BJ (cell line): ENCODE data around the gene CFAP43. TPM values are rescaled to one million over a fixed set of nuclear protein-coding genes. Genes with fewer than 3 reads are reported as not detected.

Source experiments
- CTCF ChIA-PET: fragments of 350-600 bp; formaldehyde crosslinking; extraction: SDS; loops from one replicate; lab custom pipeline; 2021; ENCODE audit warnings: antibody characterized with exemption, inconsistent platforms; lab: Yijun Ruan, JAX
- POLR2A ChIA-PET: fragments of 300-600 bp; sonication (Branson Sonifier 250); formaldehyde crosslinking; extraction: SDS; loops from one replicate; lab custom pipeline; 2021; ENCODE audit warnings: antibody characterized with exemption; lab: Charles Lee
- DNase-seq: peaks from one replicate; pipeline ENCODE4 v3.0.0-alpha.2; 2011; ENCODE audit warnings: low read depth
- H3K27me3 ChIP-seq: 2 replicates; pipeline ENCODE4 v1.6.0; 2011; ENCODE audit warnings: low read length; ENCODE audit not compliant: control insufficient read depth, insufficient read depth
- H3K36me3 ChIP-seq: 2 replicates; pipeline ENCODE4 v1.5.1; 2011; ENCODE audit warnings: low read length; ENCODE audit not compliant: control insufficient read depth, insufficient read depth
- H3K4me3 ChIP-seq: 2 replicates; pipeline ENCODE4 v1.5.1; 2011; ENCODE audit warnings: low read depth, mild to moderate bottlenecking, control low read depth, low read length
- CTCF ChIP-seq: IDR thresholded peaks from 2 replicates; pipeline ENCODE4 v1.5.1; 2011; ENCODE audit warnings: low read depth, mild to moderate bottlenecking, control low read depth, inconsistent platforms, low read length, moderate library complexity; ENCODE audit not compliant: insufficient read depth
- polyA plus RNA-seq: library from polyadenylated mRNA; depleted of rRNA; stranded (reverse); fragments of >200 nt; gene quantifications from 2 replicates; pipeline ENCODE4 v1.2.3, GENCODE V29; 2011

Gene CFAP43
- polyA plus RNA-seq, 1 experiment, result 0.05 TPM

GRCh38 chr10:104100795-104101194 lies 131.4 kb downstream of the CFAP43 start:
- ChIA-PET POLR2A (no interaction called here), CTCF (interaction anchor here (0.6 to 1.8 kb wide), 4 partner anchors 16 to 56 kb away, joined by 3 to 5 read pairs (median 4); no protein-coding TSS in a partner anchor)
- Histone ChIP-seq H3K36me3 (no peaks in the 10 kb centered on the region), H3K4me3 (no peak overlapping the region), H3K27me3 (no peaks in the 10 kb centered on the region)
- no peak for DNase-seq
- TF ChIP-seq CTCF, result no peak

DNA sequence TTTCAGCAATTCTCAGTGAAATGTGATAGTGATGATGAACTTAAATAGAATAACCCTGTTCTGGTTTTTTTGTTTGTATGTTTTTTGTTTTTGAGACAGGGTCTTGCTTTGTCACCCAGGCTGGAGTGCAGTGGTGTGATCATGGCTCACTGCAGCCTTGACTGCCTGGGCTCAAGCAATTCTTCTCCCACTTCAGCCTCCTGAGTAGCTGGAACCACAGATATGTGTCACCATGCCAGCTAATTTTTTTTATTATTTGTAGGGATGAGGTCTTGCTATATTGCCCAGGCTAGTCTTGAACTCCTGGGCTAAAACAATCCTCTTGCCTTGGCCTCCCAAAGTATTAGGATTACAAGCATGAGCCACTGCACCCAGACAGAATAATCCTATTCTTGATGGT lies 132.2 kb downstream of the CFAP43 start:
- no peak for DNase-seq
- H3K36me3 ChIP-seq, result no peaks in the 10 kb centered on the region
- CTCF ChIA-PET, result interaction anchor here (1.6 to 1.8 kb wide), 2 partner anchors 41 to 55 kb away, joined by 4 to 5 read pairs; no protein-coding TSS in a partner anchor
- no peak for TF ChIP-seq CTCF
- POLR2A ChIA-PET, result no interaction called here
- H3K27me3 ChIP-seq, result no peaks in the 10 kb centered on the region
- no peak overlapping the region for H3K4me3 ChIP-seq

GRCh38 chr10:104099269-104099668 lies 132.9 kb downstream of the CFAP43 start:
- Histone ChIP-seq H3K27me3 (no peaks in the 10 kb centered on the region), H3K36me3 (no peaks in the 10 kb centered on the region), H3K4me3 (no peak overlapping the region)
- no peak for TF ChIP-seq CTCF
- CTCF ChIA-PET, result interaction anchor here (1.6 to 1.8 kb wide), 2 partner anchors 40 to 54 kb away, joined by 4 to 5 read pairs; no protein-coding TSS in a partner anchor
- POLR2A ChIA-PET, result no interaction called here
- no peak for DNase-seq

- no peak for TF ChIP-seq CTCF
- no peak overlapping the region for H3K4me3 ChIP-seq
- no peaks in the 10 kb centered on the region for H3K27me3 ChIP-seq
- no peak for DNase-seq
- ChIA-PET CTCF (interaction anchor here (1.4 kb wide), 1 partner anchor 23 kb away, joined by 3 read pairs; the partner anchor contains the start of gene SFR1), POLR2A (no interaction called here)
- H3K36me3 ChIP-seq, result no peaks in the 10 kb centered on the region
Observed at GRCh38 chr10:104098358-104098925, 133.7 kb downstream of the CFAP43 start.

DNA sequence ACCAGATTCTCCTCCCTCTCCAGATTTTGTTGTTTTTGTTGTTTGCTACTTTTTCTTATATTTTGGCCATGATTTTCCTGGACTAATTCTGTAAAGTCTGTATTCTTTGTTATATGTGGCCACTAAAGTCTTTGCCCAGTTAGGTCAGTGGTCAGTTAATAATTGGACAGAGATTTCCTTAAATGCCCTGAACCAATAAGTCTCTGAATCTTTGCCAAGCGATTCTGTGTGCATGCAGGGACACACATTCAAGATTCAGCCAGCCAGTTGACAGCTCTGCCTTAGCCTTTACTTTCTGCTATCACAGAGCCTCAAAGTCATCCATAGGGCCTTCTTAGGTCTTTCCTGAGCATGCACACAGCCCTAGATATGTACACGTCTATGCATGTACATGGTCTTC lies 135.5 kb downstream of the CFAP43 start:
- no peak for DNase-seq
- Histone ChIP-seq H3K36me3 (no peaks in the 10 kb centered on the region), H3K4me3 (no peak overlapping the region), H3K27me3 (no peaks in the 10 kb centered on the region)
- CTCF ChIA-PET, result interaction anchor here (0.6 kb wide), 1 partner anchor 159 kb away, joined by 3 read pairs; no protein-coding TSS in a partner anchor
- POLR2A ChIA-PET, result no interaction called here
- TF ChIP-seq CTCF, result no peak
